Measurements from ENCODE around the gene RSPH6A.

DNA sequence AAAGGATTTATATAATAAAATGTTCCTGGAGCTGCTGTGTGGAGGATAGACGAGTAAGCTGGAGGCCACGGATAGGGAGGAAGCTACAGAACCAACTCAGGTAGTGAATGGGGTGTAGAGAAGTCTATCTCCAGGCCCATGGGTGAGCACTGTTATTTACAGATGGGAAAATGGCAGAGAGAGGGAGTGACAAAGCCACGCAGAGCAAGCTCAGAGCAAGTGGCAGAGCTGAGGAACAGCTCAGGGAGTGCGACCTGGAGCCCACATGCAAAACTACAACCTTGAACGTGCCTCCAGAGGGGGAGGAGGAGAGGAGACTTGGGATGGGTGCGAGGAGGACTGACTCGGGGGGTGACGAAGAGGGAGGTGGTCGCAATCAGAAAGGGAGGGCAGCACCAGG, 13.4 kb upstream of the RSPH6A start:
- TF ChIP-seq, protein P1, sequence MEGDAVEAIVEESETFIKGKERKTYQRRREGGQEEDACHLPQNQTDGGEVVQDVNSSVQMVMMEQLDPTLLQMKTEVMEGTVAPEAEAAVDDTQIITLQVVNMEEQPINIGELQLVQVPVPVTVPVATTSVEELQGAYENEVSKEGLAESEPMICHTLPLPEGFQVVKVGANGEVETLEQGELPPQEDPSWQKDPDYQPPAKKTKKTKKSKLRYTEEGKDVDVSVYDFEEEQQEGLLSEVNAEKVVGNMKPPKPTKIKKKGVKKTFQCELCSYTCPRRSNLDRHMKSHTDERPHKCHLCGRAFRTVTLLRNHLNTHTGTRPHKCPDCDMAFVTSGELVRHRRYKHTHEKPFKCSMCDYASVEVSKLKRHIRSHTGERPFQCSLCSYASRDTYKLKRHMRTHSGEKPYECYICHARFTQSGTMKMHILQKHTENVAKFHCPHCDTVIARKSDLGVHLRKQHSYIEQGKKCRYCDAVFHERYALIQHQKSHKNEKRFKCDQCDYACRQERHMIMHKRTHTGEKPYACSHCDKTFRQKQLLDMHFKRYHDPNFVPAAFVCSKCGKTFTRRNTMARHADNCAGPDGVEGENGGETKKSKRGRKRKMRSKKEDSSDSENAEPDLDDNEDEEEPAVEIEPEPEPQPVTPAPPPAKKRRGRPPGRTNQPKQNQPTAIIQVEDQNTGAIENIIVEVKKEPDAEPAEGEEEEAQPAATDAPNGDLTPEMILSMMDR (conservative IDR thresholded peaks at IDR 0.05; ENCODE audit: low read length) = no peak
- TF ChIP-seq EZH2phosphoT487 (IDR thresholded peaks at IDR 0.05; ENCODE audit: borderline replicate concordance) = no peak

All from Loucy (cell line).